Stimulated activated CD4-positive, alpha-beta T cell treated with anti-CD3 and anti-CD28 coated beads, TNF-alpha, amount 100 ng/mL, for 1 hour (primary cell): ENCODE measurements around the gene RERE.
A peak's percentile ranks its signal among the peaks of the same experiment; 100 is the strongest.

Source experiments
- DNase-seq, 3 donors: peaks; one replicate each; pipeline ENCODE4 v3.0.0-alpha.2; 2020; ENCODE audit warnings: low read depth in 3 of 3, low spot score in 1 of 3

The RERE gene

DNA sequence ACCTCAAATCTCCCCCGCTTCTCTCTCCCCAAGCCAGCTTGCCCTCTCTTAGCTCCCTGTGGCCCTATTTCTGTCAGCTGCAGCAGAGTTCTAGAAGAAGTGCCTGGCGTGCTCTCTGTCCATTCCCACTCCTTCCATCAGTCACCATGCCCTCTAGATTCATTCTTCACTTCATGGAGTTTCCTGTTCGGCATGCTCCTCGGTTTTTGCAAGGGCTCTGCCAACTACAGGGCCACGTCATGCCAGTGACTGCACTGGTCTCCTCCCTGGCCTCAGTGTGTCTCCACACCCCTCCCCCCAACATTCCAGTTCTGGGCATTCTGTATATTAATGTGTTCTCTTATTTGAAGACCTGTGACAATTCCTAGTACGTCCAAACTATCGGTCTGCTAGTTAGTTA lies 385.7 kb downstream of the RERE start:
- no peak for DNase-seq

GRCh38 chr1:8431019-8431418 lies 386.4 kb downstream of the RERE start:
- no peak for DNase-seq

- DNase-seq, result no peak
Observed at GRCh38 chr1:8430476-8430875, 387.0 kb downstream of the RERE start.

DNA sequence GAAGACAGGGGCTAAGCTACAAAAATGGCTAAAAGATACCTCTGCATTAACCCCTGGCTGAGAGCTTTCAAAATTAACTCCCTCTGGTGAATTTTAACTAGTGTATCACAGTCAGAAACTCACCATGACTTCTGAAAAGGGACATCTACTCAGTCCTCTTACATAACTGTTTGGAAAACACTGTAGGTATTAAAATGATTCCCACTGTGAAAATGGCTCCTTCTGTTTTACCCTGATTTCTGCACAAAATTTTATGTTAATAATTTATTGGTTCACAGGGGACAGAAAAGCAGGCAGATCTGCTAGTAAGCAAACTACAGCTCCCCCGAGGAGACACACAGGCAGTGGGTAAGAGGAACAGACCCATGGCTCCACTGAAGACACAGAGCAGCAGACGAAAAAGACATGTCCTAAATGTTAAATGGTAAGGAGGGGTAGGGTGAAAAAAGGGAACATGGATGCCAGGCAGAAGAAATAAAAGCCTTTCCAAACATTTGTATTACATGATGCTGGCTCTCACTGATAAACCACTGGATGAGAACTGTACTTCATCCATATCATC lies 387.8 kb downstream of the RERE start:
- DNase-seq, result no peak

DNA sequence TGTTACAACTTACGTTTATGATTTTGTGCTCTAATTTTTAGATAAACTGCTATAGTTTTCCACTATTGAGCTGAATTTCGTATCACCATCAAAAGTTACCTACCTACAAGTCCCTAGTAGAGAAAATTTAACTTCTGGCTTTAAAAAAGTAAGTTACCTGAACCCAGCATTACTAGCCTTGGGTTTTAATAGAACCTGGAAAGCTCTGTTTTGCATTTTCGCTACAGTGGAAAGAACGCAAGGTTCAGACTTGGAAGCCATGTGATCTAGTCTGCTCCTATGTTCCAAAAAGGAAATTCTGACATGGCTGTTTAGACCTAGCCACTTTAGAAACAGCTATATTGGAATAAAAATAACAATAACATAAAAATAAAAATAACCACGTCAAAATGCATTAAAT lies 389.0 kb downstream of the RERE start:
- no peak for DNase-seq

- no peak for DNase-seq
Observed at GRCh38 chr1:8427986-8428385, 389.5 kb downstream of the RERE start.

DNA sequence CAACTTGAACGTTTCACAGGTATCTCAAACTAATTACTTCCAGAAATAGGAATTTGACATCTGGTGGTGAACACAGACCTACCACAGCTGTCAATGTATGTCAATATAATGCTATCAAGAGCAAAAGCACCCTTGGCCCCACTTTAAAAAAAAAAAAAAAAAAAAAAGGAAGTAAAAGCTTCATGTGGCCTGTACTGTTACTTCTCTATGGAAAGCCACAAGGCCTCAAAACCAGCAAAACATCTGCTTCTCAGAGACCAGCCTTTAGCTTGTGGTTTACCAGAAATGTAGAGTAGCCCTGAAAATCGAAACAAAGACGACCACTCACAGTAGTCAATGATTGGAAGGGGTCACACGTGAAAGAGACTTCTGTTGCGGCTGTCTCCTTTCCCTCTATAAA lies 389.9 kb downstream of the RERE start:
- DNase-seq, result no peak

GRCh38 chr1:8426996-8427395 lies 390.4 kb downstream of the RERE start:
- DNase-seq, result no peak

GRCh38 chr1:8425781-8426161 lies 391.7 kb downstream of the RERE start:
- DNase-seq, result no peak

- no peak for DNase-seq
Observed at GRCh38 chr1:8425150-8425780, 392.2 kb downstream of the RERE start.

DNA sequence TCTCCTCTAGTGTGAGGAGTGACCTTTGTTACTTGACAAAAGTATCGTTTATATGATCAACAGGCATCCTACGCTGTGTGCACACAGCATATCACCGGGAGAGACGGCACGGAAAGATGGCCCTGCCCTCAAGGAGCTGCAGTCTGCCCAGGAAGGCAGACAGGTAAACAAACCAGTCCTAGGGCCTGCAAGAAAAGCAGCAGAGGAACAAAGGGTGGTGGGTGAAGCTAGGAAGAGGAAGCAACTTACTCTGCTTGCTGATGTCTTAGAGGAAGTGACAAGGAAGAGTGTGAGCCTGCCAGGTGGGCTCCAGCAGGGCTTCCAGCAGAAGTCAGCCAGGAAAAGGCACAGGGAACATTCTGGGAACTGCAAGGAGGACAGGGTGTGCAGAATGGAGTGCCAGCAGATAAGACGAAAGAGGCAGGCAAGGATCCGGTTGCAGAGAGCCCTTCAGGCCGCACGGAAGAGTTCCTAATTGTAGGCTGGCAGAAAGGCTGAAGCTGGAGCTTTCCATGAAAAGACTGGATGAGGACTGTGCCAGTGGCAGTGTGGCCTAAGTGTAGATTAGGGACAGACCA lies 392.8 kb downstream of the RERE start:
- no peak for DNase-seq

GRCh38 chr1:8423692-8424538 lies 393.5 kb downstream of the RERE start:
- peak in 1 of 3 donors; percentile 39 for DNase-seq

DNA sequence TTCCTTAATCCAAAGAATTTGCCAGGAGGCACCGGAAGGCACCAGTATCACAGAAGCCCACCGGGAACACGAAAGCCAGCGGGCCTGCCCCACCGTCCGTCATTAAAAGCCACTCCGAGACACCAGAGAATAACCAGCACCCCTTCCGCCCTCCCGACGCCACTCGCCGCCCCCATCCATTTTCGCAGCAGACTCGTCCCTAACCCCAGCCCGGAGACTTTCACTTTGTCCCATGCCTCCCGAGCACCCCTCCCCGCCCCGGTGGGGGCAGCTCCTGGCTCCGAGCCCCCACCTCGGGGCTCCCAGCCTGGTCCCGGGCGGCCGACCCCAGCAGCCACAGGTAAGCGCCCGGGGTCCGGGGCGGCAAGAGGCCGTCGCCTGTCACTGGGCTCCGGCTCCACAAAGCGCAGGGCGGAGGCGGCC lies 394.2 kb downstream of the RERE start:
- peak in 1 of 3 donors; percentile 35 for DNase-seq

- no peak for DNase-seq
Observed at GRCh38 chr1:8422510-8423268, 394.8 kb downstream of the RERE start.

DNA sequence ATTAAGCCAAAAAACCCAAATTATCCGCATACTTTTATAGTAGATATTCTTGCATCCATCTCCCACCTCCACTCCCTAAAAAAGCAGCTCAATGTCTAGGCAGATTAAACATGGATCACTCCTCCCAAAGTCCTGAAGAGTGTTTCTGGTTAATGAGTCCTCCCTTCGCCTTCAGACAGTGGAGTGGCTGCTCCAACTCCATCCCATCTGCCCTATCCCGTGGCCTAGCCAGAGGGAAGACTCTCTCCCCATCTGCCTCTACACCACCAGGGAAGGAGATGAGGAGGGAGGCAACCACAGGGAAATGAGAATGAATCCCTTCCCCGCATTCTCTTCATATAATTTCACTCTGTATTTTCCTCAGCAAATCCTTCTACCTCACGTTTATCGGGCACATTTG lies 395.7 kb downstream of the RERE start:
- no peak for DNase-seq

- DNase-seq, result no peak
Observed at GRCh38 chr1:8420318-8420717, 397.1 kb downstream of the RERE start.

GRCh38 chr1:8419861-8420260 lies 397.6 kb downstream of the RERE start:
- no peak for DNase-seq

- DNase-seq, result no peak
Observed at GRCh38 chr1:8419172-8419571, 398.3 kb downstream of the RERE start.

DNA sequence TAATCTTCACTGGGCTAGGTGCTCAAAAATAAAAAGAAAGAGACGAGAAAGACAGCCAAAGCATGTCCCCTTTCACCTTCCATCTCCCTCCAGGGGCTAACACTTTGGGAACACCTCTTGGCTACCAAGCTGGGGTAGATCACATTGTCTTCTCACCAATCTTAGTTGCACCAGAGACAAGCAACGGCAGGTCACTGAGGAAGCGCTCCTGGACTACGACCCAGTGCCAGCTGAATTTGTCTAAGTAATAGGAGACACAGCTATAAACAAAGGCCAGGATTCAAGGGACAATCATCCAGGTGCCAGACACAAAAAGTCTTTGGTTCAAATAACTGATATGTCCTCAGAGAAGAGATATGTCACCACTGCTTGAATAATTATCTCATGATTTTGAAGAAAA lies 399.1 kb downstream of the RERE start:
- DNase-seq, result no peak

DNA sequence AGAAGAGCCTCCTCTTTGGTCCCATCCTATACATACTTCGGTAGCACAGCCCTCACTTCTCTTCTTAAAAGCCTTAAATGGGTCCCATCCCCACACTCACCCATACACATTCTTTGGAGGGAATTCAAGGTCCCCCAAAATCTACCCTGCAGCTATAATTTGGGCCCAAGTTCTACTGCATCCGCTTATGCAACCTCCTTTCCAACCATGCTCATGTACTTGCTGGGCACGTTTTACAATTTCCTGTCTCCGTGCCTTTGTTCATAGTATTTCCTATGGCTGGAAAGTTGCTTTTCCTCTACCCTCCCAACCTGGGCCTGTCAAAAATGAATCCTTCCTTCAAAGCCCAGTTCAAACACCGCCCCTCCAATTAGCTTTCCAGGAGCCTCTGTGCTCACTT lies 399.8 kb downstream of the RERE start:
- DNase-seq, result no peak

- DNase-seq, result no peak
Observed at GRCh38 chr1:8416881-8417280, 400.6 kb downstream of the RERE start.
